SU-DHL-6 (cell line): Measurements from ENCODE around the gene ATP6V0C.

ENCODE experiments used
- H2AFZ ChIP-seq: fragments of 200-600 bp; sonication (generic); 2 replicates; pipeline ENCODE4 v1.6.1; 2014; ENCODE audit warnings: low read depth, mild to moderate bottlenecking, moderate library complexity, mixed read lengths, antibody characterized with exemption, low read length; ENCODE audit not compliant: severe bottlenecking
- H3F3A ChIP-seq: fragments of 200-600 bp; shearing (Covaris generic); 2 replicates; pipeline ENCODE4 v1.6.0; 2016; ENCODE audit warnings: antibody characterized with exemption, mild to moderate bottlenecking; ENCODE audit not compliant: insufficient read depth
- H3K27ac ChIP-seq: fragments of 200-600 bp; sonication (generic); 2 replicates; pipeline ENCODE4 v1.5.1; 2016; ENCODE audit warnings: low read depth, mild to moderate bottlenecking, low read length, moderate library complexity, mixed read lengths
- H3K27me3 ChIP-seq: fragments of 200-600 bp; sonication (generic), shearing (Covaris generic); 2 replicates; pipeline ENCODE4 v1.6.0; 2014; ENCODE audit warnings: mild to moderate bottlenecking, low read length
- H3K36me3 ChIP-seq: fragments of 200-600 bp; sonication (generic); 2 replicates; pipeline ENCODE4 v1.6.1; 2014; ENCODE audit warnings: mild to moderate bottlenecking, low read length, mixed read lengths
- H3K4me2 ChIP-seq: fragments of 300-600, 200-600 bp; shearing (Covaris generic), sonication (generic); 2 replicates; pipeline ENCODE4 v1.6.0; 2014; ENCODE audit warnings: low read length, low read depth, mild to moderate bottlenecking; ENCODE audit not compliant: poor library complexity, severe bottlenecking
- H3K4me3 ChIP-seq: fragments of 200-600 bp; sonication (generic); 2 replicates; pipeline ENCODE4 v1.5.1; 2014; ENCODE audit warnings: antibody characterized with exemption, low read length, mild to moderate bottlenecking, mixed read lengths; ENCODE audit not compliant: insufficient read depth, poor library complexity, severe bottlenecking
- H3K79me2 ChIP-seq: fragments of 200-600 bp; sonication (generic); 2 replicates; pipeline ENCODE4 v1.6.1; 2014; ENCODE audit warnings: mild to moderate bottlenecking, low read length, moderate library complexity; ENCODE audit not compliant: insufficient read depth
- H3K9ac ChIP-seq: fragments of 200-600 bp; sonication (generic); 2 replicates; pipeline ENCODE4 v1.7.0; 2014; ENCODE audit warnings: mild to moderate bottlenecking, low read length
- H3K9me2 ChIP-seq: fragments of 200-600 bp; sonication (generic); replicated peaks from 2 replicates; pipeline ENCODE4 v1.6.1; 2014; ENCODE audit warnings: low read length; ENCODE audit not compliant: insufficient read depth
- H3K9me3 ChIP-seq: fragments of 200-600 bp; sonication (generic); 2 replicates; pipeline ENCODE4 v1.6.1; 2014; ENCODE audit warnings: low read length, mixed read lengths; ENCODE audit not compliant: insufficient read depth
- H4K20me1 ChIP-seq: fragments of 200-600 bp; sonication (generic); 2 replicates; pipeline ENCODE4 v1.6.1; 2014; ENCODE audit warnings: low read depth, mild to moderate bottlenecking, antibody characterized with exemption, low read length, moderate library complexity, mixed read lengths
- CTCF ChIP-seq: fragments of 200-600 bp; sonication (generic); IDR thresholded peaks from one replicate; pipeline ENCODE4 v1.5.1; 2017; ENCODE audit warnings: antibody characterized with exemption, mild to moderate bottlenecking, low read length, moderate library complexity; ENCODE audit not compliant: insufficient read depth, poor library complexity, severe bottlenecking
- EZH2phosphoT487 ChIP-seq: fragments of 200-600 bp; sonication (generic), shearing (Covaris generic); conservative IDR thresholded peaks from 2 replicates; pipeline ENCODE4 v1.6.1; 2018; ENCODE audit warnings: mild to moderate bottlenecking, antibody characterized with exemption, low read length, moderate library complexity, mixed read lengths

Gene ATP6V0C

GRCh38 chr16:2507665-2508064 lies 6.1 kb upstream of the ATP6V0C start:
- Histone ChIP-seq H3K9me2 (no peaks in the 10 kb centered on the region), H2AFZ (no peak overlapping the region), H3K27me3 (no peaks in the 10 kb centered on the region), H3K27ac (no peak overlapping the region), H3F3A (peaks cover 2% of the 10 kb centered on the region; the same call in 1 of the 2 replicates), H3K9me3 (no peaks in the 10 kb centered on the region), H3K4me2 (no peak overlapping the region), H4K20me1 (no peaks in the 10 kb centered on the region), H3K9ac (no peak overlapping the region), H3K36me3 (no peaks in the 10 kb centered on the region), H3K4me3 (no peak overlapping the region), H3K79me2 (no peaks in the 10 kb centered on the region)
- TF ChIP-seq EZH2phosphoT487 = no peak
- no peak for TF ChIP-seq CTCF

DNA sequence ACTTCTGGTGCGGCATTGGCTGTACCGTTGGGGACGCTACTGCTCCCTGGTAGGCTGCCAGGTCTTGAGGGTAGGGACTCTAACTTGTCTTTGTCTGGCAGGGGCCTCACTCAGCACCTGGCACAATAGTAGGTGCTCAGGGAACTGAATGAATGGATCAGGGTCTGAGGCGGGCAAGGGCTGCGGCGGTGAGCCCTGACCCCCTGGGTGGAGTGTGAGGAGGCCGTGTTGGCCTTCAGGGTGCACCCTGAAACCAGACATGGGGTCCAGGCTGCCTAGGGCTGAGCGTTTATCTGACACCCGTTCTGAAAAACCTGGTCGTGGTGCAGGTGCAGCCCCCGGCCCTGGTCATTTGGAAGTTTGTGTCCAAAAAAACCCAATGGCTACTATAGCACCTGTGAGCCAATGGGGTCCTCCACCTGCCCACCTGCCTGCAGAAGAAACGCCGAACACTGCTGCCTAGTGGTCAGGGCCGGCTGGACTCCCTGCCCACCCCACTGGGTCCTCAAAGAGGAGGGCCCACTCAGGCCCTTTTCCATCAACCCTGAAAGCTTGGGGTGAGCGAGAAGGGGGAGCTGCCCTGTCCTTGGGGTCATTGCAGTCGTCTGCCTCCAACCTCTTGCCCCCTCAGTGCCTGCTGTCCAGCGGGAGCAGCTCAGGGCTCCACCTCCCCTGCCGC lies 4.9 kb upstream of the ATP6V0C start:
- Histone ChIP-seq H3K36me3 (no peaks in the 10 kb centered on the region), H2AFZ (no peak overlapping the region), H3K79me2 (peaks cover under 1% of the 10 kb centered on the region; the same call in 1 of the 2 replicates), H3K27ac (no peak overlapping the region), H4K20me1 (no peaks in the 10 kb centered on the region), H3K9ac (no peak overlapping the region), H3K4me2 (no peak overlapping the region), H3K9me2 (no peaks in the 10 kb centered on the region), H3K4me3 (no peak overlapping the region), H3F3A (no peaks in the 10 kb centered on the region; the same call in 1 of the 2 replicates), H3K9me3 (no peaks in the 10 kb centered on the region), H3K27me3 (no peaks in the 10 kb centered on the region)
- TF ChIP-seq CTCF = no peak
- no peak for TF ChIP-seq EZH2phosphoT487

GRCh38 chr16:2511128-2511800 lies 2.5 kb upstream of the ATP6V0C start:
- H2AFZ ChIP-seq = no peak overlapping the region
- no peak overlapping the region for H3K9ac ChIP-seq
- no peaks in the 10 kb centered on the region for H3K9me3 ChIP-seq
- no peaks in the 10 kb centered on the region for H3K9me2 ChIP-seq
- no peak overlapping the region for H3K27ac ChIP-seq
- H3F3A ChIP-seq = 0 out of 2 replicates have a peak, but pooled peaks cover 3% of the 10 kb centered on the region
- H3K79me2 ChIP-seq = peaks cover 24% of the 10 kb centered on the region
- no peak overlapping the region for H3K4me2 ChIP-seq
- no peaks in the 10 kb centered on the region for H4K20me1 ChIP-seq
- no peak for TF ChIP-seq CTCF
- no peak for TF ChIP-seq EZH2phosphoT487
- H3K36me3 ChIP-seq = no peaks in the 10 kb centered on the region
- no peak overlapping the region for H3K4me3 ChIP-seq
- H3K27me3 ChIP-seq = no peaks in the 10 kb centered on the region
